ENCODE data around the gene MBOAT7.

DNA sequence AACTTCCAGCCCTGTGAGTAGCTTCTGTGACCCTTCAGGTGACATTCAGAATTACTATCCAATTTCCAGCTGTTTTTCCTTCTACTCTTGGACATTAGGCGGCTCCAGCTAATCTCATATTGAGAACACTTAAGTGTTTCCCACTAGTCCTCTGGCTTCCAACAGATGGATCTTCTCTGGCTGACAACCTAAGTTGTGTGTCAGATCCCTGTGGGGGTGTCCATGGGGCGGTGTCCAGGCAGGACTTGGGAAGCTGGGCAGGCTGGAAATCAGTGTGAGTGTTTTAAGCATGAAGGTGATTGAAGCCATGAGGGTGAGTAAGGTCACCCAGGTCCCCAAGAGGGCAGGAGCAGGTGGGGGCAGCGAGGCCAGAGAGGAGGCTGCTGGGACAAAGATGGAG lies 41.7 kb downstream of the MBOAT7 start:
- no peak for TF ChIP-seq POLR2A (IDR thresholded peaks at IDR 0.05)
- TF ChIP-seq, protein P1, sequence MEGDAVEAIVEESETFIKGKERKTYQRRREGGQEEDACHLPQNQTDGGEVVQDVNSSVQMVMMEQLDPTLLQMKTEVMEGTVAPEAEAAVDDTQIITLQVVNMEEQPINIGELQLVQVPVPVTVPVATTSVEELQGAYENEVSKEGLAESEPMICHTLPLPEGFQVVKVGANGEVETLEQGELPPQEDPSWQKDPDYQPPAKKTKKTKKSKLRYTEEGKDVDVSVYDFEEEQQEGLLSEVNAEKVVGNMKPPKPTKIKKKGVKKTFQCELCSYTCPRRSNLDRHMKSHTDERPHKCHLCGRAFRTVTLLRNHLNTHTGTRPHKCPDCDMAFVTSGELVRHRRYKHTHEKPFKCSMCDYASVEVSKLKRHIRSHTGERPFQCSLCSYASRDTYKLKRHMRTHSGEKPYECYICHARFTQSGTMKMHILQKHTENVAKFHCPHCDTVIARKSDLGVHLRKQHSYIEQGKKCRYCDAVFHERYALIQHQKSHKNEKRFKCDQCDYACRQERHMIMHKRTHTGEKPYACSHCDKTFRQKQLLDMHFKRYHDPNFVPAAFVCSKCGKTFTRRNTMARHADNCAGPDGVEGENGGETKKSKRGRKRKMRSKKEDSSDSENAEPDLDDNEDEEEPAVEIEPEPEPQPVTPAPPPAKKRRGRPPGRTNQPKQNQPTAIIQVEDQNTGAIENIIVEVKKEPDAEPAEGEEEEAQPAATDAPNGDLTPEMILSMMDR (IDR thresholded peaks at IDR 0.05) = no peak

All from body of pancreas (tissue), 4 donors.